ENCODE data around the gene GLRX. TPM values are rescaled to one million over a fixed set of nuclear protein-coding genes. Genes with fewer than 3 reads are reported as not detected.

Gene GLRX
- polyA plus RNA-seq, 3 donors = 386 to 603 (median 555) TPM

- Histone ChIP-seq H3K9ac (ENCODE audit: insufficient read depth, low read length, poor library complexity, severe bottlenecking) (no peak overlapping the region), H2AFZ (ENCODE audit: insufficient read depth, low read depth, low read length, poor library complexity, severe bottlenecking) (no peak overlapping the region), H3K27me3 (ENCODE audit: control insufficient read depth in 2 of 2, insufficient read depth in 2 of 2, low read length in 2 of 2) (no peaks in the 10 kb centered on the region), H3K4me2 (replicated peaks; ENCODE audit: extremely low read depth, low read length, poor library complexity, severe bottlenecking) (no peak overlapping the region), H3K4me3 (replicated peaks in 1 of 3; ENCODE audit: low read depth in 2 of 3, low read length in 3 of 3) (no peak overlapping the region), H3K4me1 (ENCODE audit: control insufficient read depth in 1 of 2, insufficient read depth in 2 of 2, low read length in 2 of 2) (peaks cover 35 to 39% of the 10 kb centered on the region in 2 donors), H3K27ac (ENCODE audit: low read depth in 1 of 2, low read length in 2 of 2) (no peak overlapping the region), H3K79me2 (ENCODE audit: insufficient read depth, low read length) (peaks cover 21% of the 10 kb centered on the region), H3K36me3 (replicated peaks in 1 of 2; ENCODE audit: control insufficient read depth in 1 of 2, insufficient read depth in 2 of 2, low read length in 2 of 2) (peaks cover 9 to 39% of the 10 kb centered on the region in 2 donors), H4K20me1 (ENCODE audit: insufficient read depth, low read length) (peaks cover 32% of the 10 kb centered on the region), H3K9me3 (replicated peaks in 1 of 2; ENCODE audit: control insufficient read depth in 1 of 2, insufficient read depth in 1 of 2, low read length in 2 of 2) (peaks cover 0 to 5% of the 10 kb centered on the region in 2 donors)
- Mint-ChIP-seq H3K27ac (no peak overlapping the region), H3K4me1 (peaks cover 48% of the 10 kb centered on the region), H3K27me3 (ENCODE audit: low read depth in 3 of 3) (no peaks in the 10 kb centered on the region), H3K36me3 (peaks cover 33 to 81% of the 10 kb centered on the region in 2 donors), H3K4me3 (no peak overlapping the region), H3K9me3 (peaks cover 2 to 10% (median 7%) of the 10 kb centered on the region in 7 donors)
- no peak for DNase-seq
- intact Hi-C loops (cut with micrococcal nuclease) = loop anchor here in 1 of 2 donors (5.0 kb wide), 1 partner anchor 36 kb away; no protein-coding TSS in a partner anchor
- WGBS (ENCODE audit: insufficient coverage) = 89% methylated on average over 7 of the region's 7 CpGs
- no peak for TF ChIP-seq CTCF (IDR thresholded peaks at IDR 0.05)
These were observed 15.8 kb downstream of the GLRX start for GRCh38 chr5:95806687-95807086.

- H3K27me3 Mint-ChIP-seq (ENCODE audit: low read depth in 3 of 3) = no peaks in the 10 kb centered on the region
- H3K4me3 Mint-ChIP-seq = no peak overlapping the region
- no peak overlapping the region for H3K27ac Mint-ChIP-seq
- H3K9ac ChIP-seq (ENCODE audit: insufficient read depth, low read length, poor library complexity, severe bottlenecking) = no peak overlapping the region
- H3K27me3 ChIP-seq (ENCODE audit: control insufficient read depth in 2 of 2, insufficient read depth in 2 of 2, low read length in 2 of 2) = no peaks in the 10 kb centered on the region
- H3K4me1 ChIP-seq (ENCODE audit: control insufficient read depth in 1 of 2, insufficient read depth in 2 of 2, low read length in 2 of 2) = peaks cover 23 to 27% of the 10 kb centered on the region in 2 donors
- H3K27ac ChIP-seq (ENCODE audit: low read depth in 1 of 2, low read length in 2 of 2) = no peak overlapping the region
- H2AFZ ChIP-seq (ENCODE audit: insufficient read depth, low read depth, low read length, poor library complexity, severe bottlenecking) = no peak overlapping the region
- intact Hi-C loops (cut with micrococcal nuclease) = loop anchor here in 1 of 2 donors (5.0 kb wide), 1 partner anchor 37 kb away; no protein-coding TSS in a partner anchor
- 93% methylated on average over 5 of the region's 6 CpGs for WGBS (ENCODE audit: insufficient coverage)
- H3K36me3 Mint-ChIP-seq = peaks cover 29 to 76% of the 10 kb centered on the region in 2 donors
- H3K36me3 ChIP-seq (replicated peaks in 1 of 2; ENCODE audit: control insufficient read depth in 1 of 2, insufficient read depth in 2 of 2, low read length in 2 of 2) = peaks cover 4 to 36% of the 10 kb centered on the region in 2 donors
- H3K9me3 Mint-ChIP-seq = peaks cover 2 to 10% (median 7%) of the 10 kb centered on the region in 7 donors
- H3K9me3 ChIP-seq (replicated peaks in 1 of 2; ENCODE audit: control insufficient read depth in 1 of 2, insufficient read depth in 1 of 2, low read length in 2 of 2) = peaks cover 0 to 5% of the 10 kb centered on the region in 2 donors
- no peak overlapping the region for H3K4me3 ChIP-seq (replicated peaks in 1 of 3; ENCODE audit: low read depth in 2 of 3, low read length in 3 of 3)
- no peak for TF ChIP-seq CTCF (IDR thresholded peaks at IDR 0.05)
- DNase-seq = no peak
- H3K4me1 Mint-ChIP-seq = peaks cover 34% of the 10 kb centered on the region
- H4K20me1 ChIP-seq (ENCODE audit: insufficient read depth, low read length) = peaks cover 18% of the 10 kb centered on the region
- H3K4me2 ChIP-seq (replicated peaks; ENCODE audit: extremely low read depth, low read length, poor library complexity, severe bottlenecking) = no peak overlapping the region
- peaks cover 14% of the 10 kb centered on the region for H3K79me2 ChIP-seq (ENCODE audit: insufficient read depth, low read length)
These were observed 17.6 kb downstream of the GLRX start for GRCh38 chr5:95804736-95805539.

Data from CD14-positive monocyte (primary cell).